C4-2B (cell line): ENCODE data around the gene KAZN.

Experiments
- ZFX ChIP-seq: fragments of 450-650 bp; IDR thresholded peaks from 2 replicates; pipeline ENCODE4 v1.6.1; 2017
- TF ChIP-seq, protein P1 (sequence below): fragments of 450-650 bp; conservative IDR thresholded peaks from 2 replicates; pipeline ENCODE4 v1.5.1; 2017; ENCODE audit warnings: mild to moderate bottlenecking

- TF ChIP-seq, protein P1, sequence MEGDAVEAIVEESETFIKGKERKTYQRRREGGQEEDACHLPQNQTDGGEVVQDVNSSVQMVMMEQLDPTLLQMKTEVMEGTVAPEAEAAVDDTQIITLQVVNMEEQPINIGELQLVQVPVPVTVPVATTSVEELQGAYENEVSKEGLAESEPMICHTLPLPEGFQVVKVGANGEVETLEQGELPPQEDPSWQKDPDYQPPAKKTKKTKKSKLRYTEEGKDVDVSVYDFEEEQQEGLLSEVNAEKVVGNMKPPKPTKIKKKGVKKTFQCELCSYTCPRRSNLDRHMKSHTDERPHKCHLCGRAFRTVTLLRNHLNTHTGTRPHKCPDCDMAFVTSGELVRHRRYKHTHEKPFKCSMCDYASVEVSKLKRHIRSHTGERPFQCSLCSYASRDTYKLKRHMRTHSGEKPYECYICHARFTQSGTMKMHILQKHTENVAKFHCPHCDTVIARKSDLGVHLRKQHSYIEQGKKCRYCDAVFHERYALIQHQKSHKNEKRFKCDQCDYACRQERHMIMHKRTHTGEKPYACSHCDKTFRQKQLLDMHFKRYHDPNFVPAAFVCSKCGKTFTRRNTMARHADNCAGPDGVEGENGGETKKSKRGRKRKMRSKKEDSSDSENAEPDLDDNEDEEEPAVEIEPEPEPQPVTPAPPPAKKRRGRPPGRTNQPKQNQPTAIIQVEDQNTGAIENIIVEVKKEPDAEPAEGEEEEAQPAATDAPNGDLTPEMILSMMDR = no peak
- no peak for TF ChIP-seq ZFX
These were observed 21.2 kb upstream of the KAZN start for GRCh38 chr1:14577261-14577660.
